Spleen (tissue), 11 donors: ENCODE data around the gene TRIM8. TPM values are rescaled to one million over a fixed set of nuclear protein-coding genes. Genes with fewer than 3 reads are reported as not detected.
A peak's percentile ranks its signal among the peaks of the same experiment; 100 is the strongest.

ENCODE experiments used
- DNase-seq: peaks from one replicate; pipeline ENCODE4 v3.0.0-alpha.2; 2020
- H3K27ac ChIP-seq, 8 donors: fragments of 200-600 bp; sonication (generic) in 7 of 8; 1 replicate in 4 of 8; 2 replicates in 4 of 8; pipeline versions ENCODE4 v1.5.0 to v1.8.0; 2016 to 2021; ENCODE audit warnings: inconsistent platforms in 4 of 8, mild to moderate bottlenecking in 4 of 8, moderate library complexity in 1 of 8
- H3K27me3 ChIP-seq, 7 donors: fragments of 200-600 bp; sonication (generic) in 6 of 7; replicated peaks in 1 of 7; 1 replicate in 4 of 7; 2 replicates in 3 of 7; pipeline versions ENCODE4 v1.5.0 to v1.8.0; 2016 to 2021; ENCODE audit warnings: inconsistent platforms in 3 of 7, mild to moderate bottlenecking in 1 of 7
- H3K36me3 ChIP-seq, 6 donors: fragments of 200-600 bp; sonication (generic) in 5 of 6; 1 replicate in 4 of 6; 2 replicates in 2 of 6; pipeline versions ENCODE4 v1.5.0 to v1.8.0; 2016 to 2021; ENCODE audit warnings: inconsistent platforms in 2 of 6
- H3K4me1 ChIP-seq, 6 donors: fragments of 200-600 bp; sonication (generic) in 5 of 6; 1 replicate in 3 of 6; 2 replicates in 3 of 6; pipeline versions ENCODE4 v1.5.0 to v1.8.0; 2016 to 2021; ENCODE audit warnings: inconsistent platforms in 3 of 6
- H3K4me3 ChIP-seq, 8 donors: fragments of 200-600 bp; sonication (generic) in 7 of 8; 1 replicate in 4 of 8; 2 replicates in 4 of 8; pipeline versions ENCODE4 v1.5.0 to v1.8.0; 2016 to 2021; ENCODE audit warnings: inconsistent platforms in 4 of 8, mild to moderate bottlenecking in 4 of 8, moderate library complexity in 2 of 8
- H3K9me3 ChIP-seq, 8 donors: fragments of 200-600 bp; sonication (generic) in 7 of 8; 1 replicate in 4 of 8; 2 replicates in 4 of 8; pipeline versions ENCODE4 v1.5.0 to v1.8.0; 2016 to 2021; ENCODE audit warnings: inconsistent platforms in 4 of 8
- CTCF ChIP-seq, 11 experiments: fragments of 200-600 bp in 7 of 11; fragments of 450-650 bp in 4 of 11; sonication (generic) in 4 of 11; IDR thresholded peaks in 8 of 11; conservative IDR thresholded peaks in 3 of 11; 1 replicate in 7 of 11; 2 replicates in 4 of 11; pipeline versions ENCODE4 v1.4.0 to v1.8.0; 2016 to 2021; ENCODE audit warnings: antibody characterized with exemption in 11 of 11, inconsistent platforms in 4 of 11, mild to moderate bottlenecking in 1 of 11
- POLR2A ChIP-seq, 3 donors: fragments of 450-650 bp; IDR thresholded peaks; one replicate each; pipeline ENCODE4 v1.5.1; 2017; ENCODE audit warnings: antibody characterized with exemption in 3 of 3, mild to moderate bottlenecking in 1 of 3
- POLR2AphosphoS5 ChIP-seq, 3 donors: sonication (generic); formaldehyde crosslinking; IDR thresholded peaks; one replicate each; pipeline ENCODE4 v1.5.1; 2017; ENCODE audit warnings: antibody characterized with exemption in 3 of 3
- WGBS, 5 donors: extraction: QIAGEN DNeasy Blood & Tissue Kit in 3 of 5; methylation state at CpG; one replicate each; pipeline versions ENCODE4 v1.1.5 to v1.1.7; 2013 to 2018; 5-methylcytosine and 5-hydroxymethylcytosine counted together
- intact Hi-C: fragments of 100-400 bp; cut with DNase I; formaldehyde crosslinking; loops from one replicate; pipeline ENCODE4 v1.15.0; 2023; ENCODE audit warnings: low total_unique reads
- polyA plus RNA-seq, 3 donors: library from polyadenylated mRNA; stranded (reverse); fragments of 200-250 nt; gene quantifications; one replicate each; pipeline ENCODE4 v1.2.1, GENCODE V29; 2013
- total RNA-seq, 7 donors: library from RNA; depleted of rRNA in 3 of 7; stranded (reverse); fragments of >200 nt in 3 of 7; fragmentation: NEBNext Ultra II Directional in 4 of 7; extraction: Animal tissue kit (Norgen Biotek cat#: 25700) in 4 of 7; gene quantifications; one replicate each; pipeline versions ENCODE4 v1.1.0 to v1.2.1, GENCODE V29; 2016 to 2021
- donor health status: healthy with polysubstance abuse.
- donor health status: DM: no; HTN: no; CAD: no; lungs with moderate emphysema.
- donor health status: DM: no; HTN: no; CAD: no.
- donor health status: Bipolar disorder and iron deficiency.
- donor health status: healthy.
- donor health status: DM: no; HTN: no; CAD: no.
- donor health status: DM: yes; HTN: yes; CAD: no.

Gene TRIM8
- total and polyA plus RNA-seq, 10 donors = 23.5 to 116 (median 87.8) TPM

- WGBS, 5 donors = 43 to 66% (median 53%) methylated on average over 2 of the region's 2 CpGs
- Histone ChIP-seq H3K4me1 (peaks cover 14 to 33% (median 27%) of the 10 kb centered on the region in 6 donors), H3K27me3 (no peaks in the 10 kb centered on the region), H3K27ac (no peak overlapping the region), H3K9me3 (no peaks in the 10 kb centered on the region), H3K4me3 (no peak overlapping the region), H3K36me3 (no peaks in the 10 kb centered on the region)
- no peak for DNase-seq
- no peak for TF ChIP-seq POLR2A (IDR thresholded peaks at IDR 0.05)
- intact Hi-C loops = no loop called here
Observed at GRCh38 chr10:102639537-102639936, 4.7 kb upstream of the TRIM8 start.

GRCh38 chr10:102641402-102641801, 2.9 kb upstream of the TRIM8 start:
- no peak for DNase-seq
- H3K4me1 ChIP-seq = peaks cover under 1 to 31% (median 16%) of the 10 kb centered on the region in 6 donors
- no peaks in the 10 kb centered on the region for H3K27me3 ChIP-seq
- no peak for TF ChIP-seq POLR2AphosphoS5 (IDR thresholded peaks at IDR 0.05)
- no peak for TF ChIP-seq CTCF (IDR thresholded peaks at IDR 0.05 in 8 of 11, conservative IDR thresholded peaks at IDR 0.05 in 3 of 11)
- 33 to 57% (median 49%) methylated on average over 7 of the region's 7 CpGs for WGBS, 5 donors
- no peaks in the 10 kb centered on the region for H3K9me3 ChIP-seq
- peak overlapping the region in 6 of 8 donors; percentile 72 to 98 (median 90) for H3K4me3 ChIP-seq
- no peaks in the 10 kb centered on the region for H3K36me3 ChIP-seq
- H3K27ac ChIP-seq = peak overlapping the region; percentile 94 to 100 (median 98)
- intact Hi-C loops = no loop called here

GRCh38 chr10:102641880-102642735, 2.2 kb upstream of the TRIM8 start:
- Histone ChIP-seq H3K36me3 (no peaks in the 10 kb centered on the region), H3K9me3 (no peaks in the 10 kb centered on the region), H3K4me1 (peaks cover 7 to 35% (median 21%) of the 10 kb centered on the region in 6 donors), H3K4me3 (peak overlapping the region; percentile 72 to 98 (median 90)), H3K27ac (peak overlapping the region; percentile 94 to 100 (median 98)), H3K27me3 (no peaks in the 10 kb centered on the region)
- TF ChIP-seq CTCF (IDR thresholded peaks at IDR 0.05 in 8 of 11, conservative IDR thresholded peaks at IDR 0.05 in 3 of 11) (peak in 4 of 11 experiments; percentile 6 to 42 (median 20)), POLR2AphosphoS5 (IDR thresholded peaks at IDR 0.05) (peak; percentile 89 to 96 (median 93)), POLR2A (IDR thresholded peaks at IDR 0.05) (peak in 2 of 3 donors; percentile 48 to 71)
- intact Hi-C loops = no loop called here
- WGBS, 5 donors = 0 to 1% (median 1%) methylated on average over 27 to 77 of the region's 77 CpGs
- DNase-seq = peak; percentile 99

- Histone ChIP-seq H3K4me3 (peak overlapping the region; percentile 72 to 98 (median 90)), H3K4me1 (peaks cover 15 to 42% (median 28%) of the 10 kb centered on the region in 6 donors), H3K27me3 (no peaks in the 10 kb centered on the region), H3K9me3 (no peaks in the 10 kb centered on the region), H3K36me3 (peaks cover 0 to 6% (median 0%) of the 10 kb centered on the region in 6 donors), H3K27ac (peak overlapping the region; percentile 94 to 100 (median 98))
- DNase-seq = peak; percentile 91
- TF ChIP-seq POLR2A (IDR thresholded peaks at IDR 0.05) = no peak
- peak; percentile 30 to 72 (median 68) for TF ChIP-seq POLR2AphosphoS5 (IDR thresholded peaks at IDR 0.05)
- no peak for TF ChIP-seq CTCF (IDR thresholded peaks at IDR 0.05 in 8 of 11, conservative IDR thresholded peaks at IDR 0.05 in 3 of 11)
- 0 to 1% (median 0%) methylated on average over 38 to 45 of the region's 45 CpGs for WGBS, 5 donors
- intact Hi-C loops = no loop called here
Observed at GRCh38 chr10:102642736-102643335, 1.4 kb upstream of the TRIM8 start.
